A549 (cell line): ENCODE data around the gene SLC6A6. TPM values are rescaled to one million over a fixed set of nuclear protein-coding genes. Genes with fewer than 3 reads are reported as not detected.

Experiments
- ATAC-seq, 2 experiments: fragments of 200-7000 bp in 1 of 2; fragments of >200 bp in 1 of 2; cut with Nextera tagmentation in 1 of 2; cut with Tn5 transposase in 1 of 2; 3 replicates each; pipeline versions ENCODE4 v1.8.0 to v1.9.1; 2018 to 2020; ENCODE audit warnings: mild to moderate bottlenecking in 1 of 2, moderate library complexity in 1 of 2
- CTCF ChIA-PET: fragments of 300-600 bp; sonication (Branson Sonifier 250); formaldehyde crosslinking; extraction: SDS; loops from one replicate; lab custom pipeline; 2021; ENCODE audit warnings: antibody characterized with exemption, inconsistent platforms; lab: Yijun Ruan, JAX
- POLR2A ChIA-PET: fragments of 350-600 bp; formaldehyde crosslinking; extraction: SDS; loops from one replicate; lab custom pipeline; 2021; ENCODE audit warnings: antibody characterized with exemption, inconsistent platforms; lab: Yijun Ruan, JAX
- DNase-seq, 2 experiments: peaks; one replicate each; pipeline versions ENCODE4 v3.0.0 to v3.0.0-alpha.2; 2011 to 2016; ENCODE audit warnings: low read depth in 1 of 2, low spot score in 1 of 2
- FAIRE-seq: peaks from 2 replicates; lab custom pipeline; 2011; peaks lifted over from hg19 to GRCh38; lab: Jason Lieb, UNC
- H3K27ac ChIP-seq, 2 experiments: fragments of >200 bp; sonication (Bioruptor Twin); formaldehyde crosslinking; 3 replicates each; pipeline ENCODE4 v1.5.1; 2016 to 2017
- H3K4me1 ChIP-seq: fragments of >200 bp; sonication (Bioruptor Twin); formaldehyde crosslinking; 3 replicates; pipeline ENCODE4 v1.6.1; 2016
- H3K4me2 ChIP-seq: fragments of >200 bp; sonication (Bioruptor Twin); formaldehyde crosslinking; 3 replicates; pipeline ENCODE4 v1.6.1; 2016
- H3K4me3 ChIP-seq: fragments of >200 bp; sonication (Bioruptor Twin); formaldehyde crosslinking; 3 replicates; pipeline ENCODE4 v1.5.1; 2016
- H3K9me3 ChIP-seq: fragments of >200 bp; sonication (Bioruptor Twin); formaldehyde crosslinking; 3 replicates; pipeline ENCODE4 v1.6.1; 2016
- CBX8 ChIP-seq: fragments of 200-600 bp; sonication (generic); IDR thresholded peaks from 2 replicates; pipeline ENCODE4 v1.6.1; 2016
- CHD4 ChIP-seq: fragments of 200-600 bp; sonication (generic); IDR thresholded peaks from 2 replicates; pipeline ENCODE4 v1.6.1; 2016; ENCODE audit warnings: antibody characterized with exemption, mild to moderate bottlenecking, borderline replicate concordance
- EHMT2 ChIP-seq: fragments of 200-600 bp; sonication (generic); IDR thresholded peaks from 2 replicates; pipeline ENCODE4 v1.6.1; 2016; ENCODE audit warnings: antibody characterized with exemption, low read depth, mild to moderate bottlenecking, moderate library complexity
- ESRRA ChIP-seq: fragments of 150-350 bp; IDR thresholded peaks from 2 replicates; pipeline ENCODE4 v1.6.1; 2014; ENCODE audit warnings: mild to moderate bottlenecking, low read length, borderline replicate concordance
- HOXB5 ChIP-seq: fragments of 250-450 bp; sonication (Bioruptor Pico); IDR thresholded peaks from 2 replicates; pipeline ENCODE4 v1.5.0; 2020; ENCODE audit warnings: mild to moderate bottlenecking, moderate library complexity
- JUNB ChIP-seq: fragments of >200 bp; sonication (Bioruptor Twin); formaldehyde crosslinking; IDR thresholded peaks from 2 replicates; pipeline ENCODE4 v1.6.1; 2016
- KDM5A ChIP-seq: fragments of 200-600 bp; sonication (generic); IDR thresholded peaks from 2 replicates; pipeline ENCODE4 v1.6.1; 2016; ENCODE audit warnings: antibody characterized with exemption, mild to moderate bottlenecking
- MAFK ChIP-seq: fragments of 450-650 bp; IDR thresholded peaks from 2 replicates; pipeline ENCODE4 v1.6.1; 2014; ENCODE audit not compliant: partially characterized antibody
- MAZ ChIP-seq: fragments of 150-350 bp; IDR thresholded peaks from 2 replicates; pipeline ENCODE4 v1.6.1; 2014; ENCODE audit warnings: antibody characterized with exemption, low read depth, low read length, borderline replicate concordance
- NPAS2 ChIP-seq: fragments of 250-450 bp; sonication (Bioruptor Pico); IDR thresholded peaks from 2 replicates; pipeline ENCODE4 v1.8.0; 2022; ENCODE audit warnings: mild to moderate bottlenecking, moderate library complexity, borderline replicate concordance
- NR3C1 ChIP-seq: fragments of >200 bp; sonication (Bioruptor Twin); formaldehyde crosslinking; IDR thresholded peaks from 3 replicates; pipeline ENCODE4 v1.6.1; 2017
- POLR2A ChIP-seq: IDR thresholded peaks from 2 replicates; pipeline ENCODE4 v1.6.1; 2012; ENCODE audit warnings: mild to moderate bottlenecking, low read length
- POLR2AphosphoS2 ChIP-seq: conservative IDR thresholded peaks from 2 replicates; pipeline ENCODE4 v1.6.1; 2012; ENCODE audit warnings: low read length, improper control_type of control experiment, inconsistent platforms
- RFX5 ChIP-seq: fragments of 450-650 bp; IDR thresholded peaks from 2 replicates; pipeline ENCODE4 v1.7.1; 2014; ENCODE audit warnings: antibody characterized with exemption, mild to moderate bottlenecking, moderate library complexity
- RNF2 ChIP-seq: fragments of 200-600 bp; sonication (generic); IDR thresholded peaks from 2 replicates; pipeline ENCODE4 v1.6.1; 2016; ENCODE audit warnings: low read depth, mild to moderate bottlenecking, antibody characterized with exemption, moderate library complexity, borderline replicate concordance
- SMC3 ChIP-seq: fragments of >200 bp; sonication (Bioruptor Twin); formaldehyde crosslinking; IDR thresholded peaks from 3 replicates; pipeline ENCODE4 v1.6.1; 2018; ENCODE audit warnings: inconsistent platforms
- SREBF2 ChIP-seq: fragments of 450-650 bp; IDR thresholded peaks from 2 replicates; pipeline ENCODE4 v1.6.1; 2014; ENCODE audit warnings: mild to moderate bottlenecking, moderate library complexity
- TFCP2L1 ChIP-seq: fragments of 250-450 bp; sonication (Bioruptor Pico); IDR thresholded peaks from 2 replicates; pipeline ENCODE4 v1.5.0; 2021; ENCODE audit warnings: mild to moderate bottlenecking
- ZC3H11A ChIP-seq: fragments of 450-650 bp; IDR thresholded peaks from 2 replicates; pipeline ENCODE4 v1.6.1; 2014; ENCODE audit warnings: antibody characterized with exemption, mild to moderate bottlenecking
- ZNF302 ChIP-seq: fragments of 250-450 bp; sonication (Bioruptor Pico); IDR thresholded peaks from 2 replicates; pipeline ENCODE4 v1.9.0; 2021; ENCODE audit warnings: inconsistent platforms, mild to moderate bottlenecking, moderate library complexity
- ZSCAN20 ChIP-seq: fragments of 250-450 bp; sonication (Bioruptor Pico); IDR thresholded peaks from 2 replicates; pipeline ENCODE4 v1.8.0; 2022; ENCODE audit warnings: mild to moderate bottlenecking, moderate library complexity
- WGBS: methylation state at CpG from one replicate; pipeline ENCODE4 v1.1.6; 2017; ENCODE audit errors: missing lambda C conversion rate; 5-methylcytosine and 5-hydroxymethylcytosine counted together
- polyA plus RNA-seq, 4 experiments: library from polyadenylated mRNA; depleted of rRNA in 3 of 4; stranded (reverse); fragments of >200 nt; fragmentation: RNase III in 1 of 4; extraction: RNeasy Plus Mini Kit Qiagen cat#74134 plus additional on column Dnase treatment in 1 of 4; gene quantifications; 2 replicates in 3 of 4; 3 replicates in 1 of 4; pipeline ENCODE4 v1.2.3, GENCODE V29; 2011 to 2017
- TF ChIP-seq, protein P1 (sequence below): fragments of >200 bp; sonication (Bioruptor Twin); formaldehyde crosslinking; IDR thresholded peaks from 3 replicates; pipeline ENCODE4 v1.6.1; 2016
- TF ChIP-seq, protein P2 (sequence below): IDR thresholded peaks from 2 replicates; pipeline ENCODE4 v1.6.1; 2012; ENCODE audit warnings: low read depth, borderline replicate concordance
- TF ChIP-seq, protein P3 (sequence below): IDR thresholded peaks from 2 replicates; pipeline ENCODE4 v1.6.1; 2012
- TF ChIP-seq, protein P4 (sequence below): fragments of 200-600 bp; sonication (generic); IDR thresholded peaks from 2 replicates; pipeline ENCODE4 v1.6.1; 2016; ENCODE audit warnings: antibody characterized with exemption, mild to moderate bottlenecking, moderate library complexity
- TF ChIP-seq, protein P5 (sequence below): fragments of >200 bp; sonication (Bioruptor Twin); formaldehyde crosslinking; IDR thresholded peaks from 3 replicates; pipeline ENCODE4 v1.5.1; 2016

SLC6A6 gene
- polyA plus RNA-seq, 2 of the 4 experiments (the other 2 are of a cell fraction) = 73.3 to 73.8 TPM

- no peak for TF ChIP-seq ZNF302 (CRISPR knock-in tag)
- no peak for TF ChIP-seq TFCP2L1 (CRISPR knock-in tag)
- TF ChIP-seq MAFK = no peak
- TF ChIP-seq, protein P1, sequence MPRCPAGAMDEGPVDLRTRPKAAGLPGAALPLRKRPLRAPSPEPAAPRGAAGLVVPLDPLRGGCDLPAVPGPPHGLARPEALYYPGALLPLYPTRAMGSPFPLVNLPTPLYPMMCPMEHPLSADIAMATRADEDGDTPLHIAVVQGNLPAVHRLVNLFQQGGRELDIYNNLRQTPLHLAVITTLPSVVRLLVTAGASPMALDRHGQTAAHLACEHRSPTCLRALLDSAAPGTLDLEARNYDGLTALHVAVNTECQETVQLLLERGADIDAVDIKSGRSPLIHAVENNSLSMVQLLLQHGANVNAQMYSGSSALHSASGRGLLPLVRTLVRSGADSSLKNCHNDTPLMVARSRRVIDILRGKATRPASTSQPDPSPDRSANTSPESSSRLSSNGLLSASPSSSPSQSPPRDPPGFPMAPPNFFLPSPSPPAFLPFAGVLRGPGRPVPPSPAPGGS = no peak
- no peak for TF ChIP-seq ZSCAN20
- TF ChIP-seq RFX5 = no peak
Measured at GRCh38 chr3:14444380-14444779, 42.0 kb downstream of the SLC6A6 start (continued).

DNA sequence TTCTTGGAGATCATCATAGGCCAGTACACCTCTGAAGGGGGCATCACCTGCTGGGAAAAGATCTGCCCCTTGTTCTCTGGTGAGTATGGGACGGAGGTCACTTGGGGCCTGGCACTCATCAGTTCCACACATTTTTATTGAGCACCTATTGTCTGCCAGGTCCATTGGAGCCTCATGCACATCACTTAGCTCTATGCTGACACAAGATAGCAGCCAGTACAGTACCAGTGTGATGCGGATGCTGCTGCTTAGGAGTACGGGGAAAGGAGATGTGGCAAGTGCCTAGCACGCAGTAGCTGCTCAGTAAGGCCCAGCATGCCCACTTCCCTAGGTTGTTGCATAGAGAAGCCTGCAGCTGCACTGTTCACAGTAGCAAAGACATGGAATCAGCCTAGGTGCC lies 43.4 kb downstream of the SLC6A6 start:
- CTCF ChIA-PET = interaction anchor here (1.0 to 1.2 kb wide), 3 partner anchors 23 to 185 kb away, joined by 4 to 6 read pairs (median 4); no protein-coding TSS in a partner anchor
- FAIRE-seq = no peak
- no peak overlapping the region for H3K4me3 ChIP-seq

GRCh38 chr3:14446988-14447570 lies 44.7 kb downstream of the SLC6A6 start:
- POLR2A ChIA-PET = no interaction called here
- FAIRE-seq (no peak), ATAC-seq (no peak), DNase-seq (no peak)
- Histone ChIP-seq H3K9me3 (0 out of 3 replicates have a peak, but pooled peaks cover 4% of the 10 kb centered on the region), H3K4me1 (peaks cover 19% of the 10 kb centered on the region), H3K4me2 (no peak overlapping the region), H3K27ac (no peak overlapping the region), H3K4me3 (no peak overlapping the region)
- no peak for TF ChIP-seq POLR2AphosphoS2
- TF ChIP-seq, protein P2, sequence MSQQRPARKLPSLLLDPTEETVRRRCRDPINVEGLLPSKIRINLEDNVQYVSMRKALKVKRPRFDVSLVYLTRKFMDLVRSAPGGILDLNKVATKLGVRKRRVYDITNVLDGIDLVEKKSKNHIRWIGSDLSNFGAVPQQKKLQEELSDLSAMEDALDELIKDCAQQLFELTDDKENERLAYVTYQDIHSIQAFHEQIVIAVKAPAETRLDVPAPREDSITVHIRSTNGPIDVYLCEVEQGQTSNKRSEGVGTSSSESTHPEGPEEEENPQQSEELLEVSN = no peak
- TF ChIP-seq, protein P3, sequence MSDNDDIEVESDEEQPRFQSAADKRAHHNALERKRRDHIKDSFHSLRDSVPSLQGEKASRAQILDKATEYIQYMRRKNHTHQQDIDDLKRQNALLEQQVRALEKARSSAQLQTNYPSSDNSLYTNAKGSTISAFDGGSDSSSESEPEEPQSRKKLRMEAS = no peak
- TF ChIP-seq CBX8 = no peak
- TF ChIP-seq RNF2 = no peak
- no peak for TF ChIP-seq POLR2A
- TF ChIP-seq CHD4 = no peak
- TF ChIP-seq EHMT2 = no peak
- no peak for TF ChIP-seq JUNB
- no peak for TF ChIP-seq HOXB5
- no peak for TF ChIP-seq ZNF302 (CRISPR knock-in tag)
- TF ChIP-seq, protein P4, sequence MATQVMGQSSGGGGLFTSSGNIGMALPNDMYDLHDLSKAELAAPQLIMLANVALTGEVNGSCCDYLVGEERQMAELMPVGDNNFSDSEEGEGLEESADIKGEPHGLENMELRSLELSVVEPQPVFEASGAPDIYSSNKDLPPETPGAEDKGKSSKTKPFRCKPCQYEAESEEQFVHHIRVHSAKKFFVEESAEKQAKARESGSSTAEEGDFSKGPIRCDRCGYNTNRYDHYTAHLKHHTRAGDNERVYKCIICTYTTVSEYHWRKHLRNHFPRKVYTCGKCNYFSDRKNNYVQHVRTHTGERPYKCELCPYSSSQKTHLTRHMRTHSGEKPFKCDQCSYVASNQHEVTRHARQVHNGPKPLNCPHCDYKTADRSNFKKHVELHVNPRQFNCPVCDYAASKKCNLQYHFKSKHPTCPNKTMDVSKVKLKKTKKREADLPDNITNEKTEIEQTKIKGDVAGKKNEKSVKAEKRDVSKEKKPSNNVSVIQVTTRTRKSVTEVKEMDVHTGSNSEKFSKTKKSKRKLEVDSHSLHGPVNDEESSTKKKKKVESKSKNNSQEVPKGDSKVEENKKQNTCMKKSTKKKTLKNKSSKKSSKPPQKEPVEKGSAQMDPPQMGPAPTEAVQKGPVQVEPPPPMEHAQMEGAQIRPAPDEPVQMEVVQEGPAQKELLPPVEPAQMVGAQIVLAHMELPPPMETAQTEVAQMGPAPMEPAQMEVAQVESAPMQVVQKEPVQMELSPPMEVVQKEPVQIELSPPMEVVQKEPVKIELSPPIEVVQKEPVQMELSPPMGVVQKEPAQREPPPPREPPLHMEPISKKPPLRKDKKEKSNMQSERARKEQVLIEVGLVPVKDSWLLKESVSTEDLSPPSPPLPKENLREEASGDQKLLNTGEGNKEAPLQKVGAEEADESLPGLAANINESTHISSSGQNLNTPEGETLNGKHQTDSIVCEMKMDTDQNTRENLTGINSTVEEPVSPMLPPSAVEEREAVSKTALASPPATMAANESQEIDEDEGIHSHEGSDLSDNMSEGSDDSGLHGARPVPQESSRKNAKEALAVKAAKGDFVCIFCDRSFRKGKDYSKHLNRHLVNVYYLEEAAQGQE = no peak
- no peak for TF ChIP-seq TFCP2L1 (CRISPR knock-in tag)
- no peak for TF ChIP-seq SREBF2
- WGBS = 93% methylated on average over 1 of the region's 1 CpG
- CTCF ChIA-PET = interaction anchor here (1.2 to 2.4 kb wide), 3 partner anchors 15 to 186 kb away, joined by 4 to 6 read pairs (median 6); no protein-coding TSS in a partner anchor

More for the DNA sequence above, 43.4 kb downstream of the SLC6A6 start:
- Histone ChIP-seq H3K9me3 (no peaks in the 10 kb centered on the region), H3K27ac (no peak overlapping the region), H3K4me1 (peaks cover 19% of the 10 kb centered on the region), H3K4me2 (no peak overlapping the region)
- TF ChIP-seq MAZ (no peak), RFX5 (no peak), KDM5A (no peak), NPAS2 (CRISPR knock-in tag) (no peak), SMC3 (no peak), ESRRA (no peak), ZC3H11A (no peak), NR3C1 (no peak)
- TF ChIP-seq, protein P5, sequence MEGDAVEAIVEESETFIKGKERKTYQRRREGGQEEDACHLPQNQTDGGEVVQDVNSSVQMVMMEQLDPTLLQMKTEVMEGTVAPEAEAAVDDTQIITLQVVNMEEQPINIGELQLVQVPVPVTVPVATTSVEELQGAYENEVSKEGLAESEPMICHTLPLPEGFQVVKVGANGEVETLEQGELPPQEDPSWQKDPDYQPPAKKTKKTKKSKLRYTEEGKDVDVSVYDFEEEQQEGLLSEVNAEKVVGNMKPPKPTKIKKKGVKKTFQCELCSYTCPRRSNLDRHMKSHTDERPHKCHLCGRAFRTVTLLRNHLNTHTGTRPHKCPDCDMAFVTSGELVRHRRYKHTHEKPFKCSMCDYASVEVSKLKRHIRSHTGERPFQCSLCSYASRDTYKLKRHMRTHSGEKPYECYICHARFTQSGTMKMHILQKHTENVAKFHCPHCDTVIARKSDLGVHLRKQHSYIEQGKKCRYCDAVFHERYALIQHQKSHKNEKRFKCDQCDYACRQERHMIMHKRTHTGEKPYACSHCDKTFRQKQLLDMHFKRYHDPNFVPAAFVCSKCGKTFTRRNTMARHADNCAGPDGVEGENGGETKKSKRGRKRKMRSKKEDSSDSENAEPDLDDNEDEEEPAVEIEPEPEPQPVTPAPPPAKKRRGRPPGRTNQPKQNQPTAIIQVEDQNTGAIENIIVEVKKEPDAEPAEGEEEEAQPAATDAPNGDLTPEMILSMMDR = no peak
- POLR2A ChIA-PET = no interaction called here
- DNase-seq (no peak), ATAC-seq (no peak)
- WGBS = 94% methylated on average over 4 of the region's 4 CpGs
